ENCODE results near the gene UBIAD1.
"Not testable (repeated sequence)": the region's sequence is repeated elsewhere in the genome, so short reads cannot be mapped to it uniquely, and the experiment has no call there.

UBIAD1 gene

DNA sequence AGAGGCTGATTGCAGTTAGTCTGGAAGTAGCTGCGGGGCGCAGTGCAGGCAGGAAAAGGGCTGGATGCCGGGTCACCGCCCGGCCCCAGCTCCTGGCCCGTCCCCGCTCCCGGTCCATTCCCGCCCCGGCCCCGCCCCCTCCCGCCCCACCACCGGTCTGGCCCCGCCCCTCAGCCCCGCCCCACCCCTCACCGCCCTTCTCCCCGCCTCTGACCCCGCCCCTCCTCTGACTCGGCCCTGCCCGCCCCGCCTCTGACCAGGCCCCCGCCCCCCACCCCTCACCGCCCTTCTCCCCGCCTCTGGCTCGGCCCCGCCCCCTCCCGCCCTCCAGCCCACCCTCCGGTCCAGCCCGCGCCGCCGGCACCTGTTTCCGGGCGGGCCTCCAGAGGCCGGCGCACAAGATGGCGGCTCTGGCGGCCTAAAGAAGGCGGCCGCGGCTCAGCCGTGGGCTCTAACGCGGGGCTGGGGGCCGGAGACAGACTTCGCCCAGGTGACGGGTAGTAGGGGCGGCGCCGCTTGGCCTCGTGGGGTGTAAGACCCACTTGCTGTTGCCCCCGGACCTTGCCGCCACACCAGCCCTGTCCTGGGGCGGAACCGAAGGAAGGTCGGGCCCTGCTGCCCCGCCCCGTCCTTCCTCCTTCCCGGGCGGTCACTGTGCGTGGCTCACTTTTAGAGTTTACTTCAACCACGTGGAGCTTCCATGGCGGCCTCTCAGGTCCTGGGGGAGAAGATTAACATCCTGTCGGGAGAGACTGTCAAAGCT, at the start of gene UBIAD1:
TSS of gene UBIAD1 (plus strand) at position 367 of the 763 bp plus-strand sequence. CDS start at position 701, 334 bp downstream.
- peak; percentile 24 to 87 for DNase-seq

DNA sequence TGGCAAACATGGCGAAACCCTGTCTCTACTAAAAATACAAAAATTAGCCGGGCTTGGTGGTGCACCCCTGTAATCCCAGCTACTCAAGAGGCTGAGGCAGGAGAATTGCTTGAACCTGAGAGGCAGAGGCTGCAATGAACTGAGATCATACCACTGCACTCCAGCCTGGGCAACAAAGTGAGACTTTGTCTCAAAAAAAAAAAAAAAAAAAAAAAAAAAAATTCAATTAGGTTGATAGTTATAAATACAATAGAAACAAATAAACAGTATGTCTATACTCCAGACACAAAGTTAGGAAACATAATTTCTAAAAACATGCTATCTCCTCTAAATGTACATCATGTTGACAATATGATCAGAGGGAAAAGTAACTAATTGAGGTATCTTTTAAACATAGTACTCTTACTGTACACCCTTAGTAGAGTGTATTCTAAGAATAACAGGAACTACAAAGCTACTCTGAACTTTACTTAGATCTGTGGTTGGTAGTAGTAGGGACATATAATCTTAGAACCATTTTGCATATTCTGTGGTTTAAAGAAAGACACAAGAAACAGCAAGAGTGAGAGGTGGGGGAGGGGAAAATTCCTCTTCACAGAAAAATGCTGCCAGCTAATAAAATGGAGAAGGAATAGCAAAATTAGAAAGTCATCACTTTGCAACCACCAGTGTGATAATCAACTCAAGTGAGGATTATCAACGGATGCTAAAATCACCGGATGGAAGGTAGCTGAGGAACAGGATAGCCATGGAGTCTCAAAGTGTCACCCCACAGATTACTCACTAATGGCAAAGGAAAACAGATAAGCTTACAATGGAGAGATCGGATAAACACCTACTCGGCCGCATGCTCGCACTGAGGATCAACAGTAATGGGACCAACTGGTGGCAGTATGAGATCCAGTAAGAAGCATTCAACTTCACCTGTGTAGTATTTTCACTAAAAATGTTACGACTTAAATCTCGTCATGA, 45.6 kb upstream of the UBIAD1 start:
- DNase-seq, result no peak

DNA sequence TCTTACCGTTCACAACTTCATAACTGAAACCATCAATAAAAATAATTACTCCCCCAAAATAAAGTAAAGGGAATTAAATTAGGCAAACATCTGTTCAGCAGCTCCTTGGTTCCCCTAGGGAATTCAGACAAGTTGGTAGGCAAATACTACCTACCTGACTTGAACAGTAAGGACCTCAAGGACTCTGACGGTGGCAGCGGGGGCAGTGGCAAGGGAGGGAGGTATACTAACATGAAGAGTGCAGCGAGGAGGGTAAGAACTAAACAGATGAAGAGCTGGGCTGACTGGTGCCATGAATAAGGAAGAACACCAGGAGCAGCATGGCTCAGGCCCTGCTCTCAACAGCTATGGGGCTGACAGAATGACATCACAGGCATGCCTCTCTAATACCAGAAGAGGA, 43.8 kb upstream of the UBIAD1 start:
- no peak for DNase-seq

DNA sequence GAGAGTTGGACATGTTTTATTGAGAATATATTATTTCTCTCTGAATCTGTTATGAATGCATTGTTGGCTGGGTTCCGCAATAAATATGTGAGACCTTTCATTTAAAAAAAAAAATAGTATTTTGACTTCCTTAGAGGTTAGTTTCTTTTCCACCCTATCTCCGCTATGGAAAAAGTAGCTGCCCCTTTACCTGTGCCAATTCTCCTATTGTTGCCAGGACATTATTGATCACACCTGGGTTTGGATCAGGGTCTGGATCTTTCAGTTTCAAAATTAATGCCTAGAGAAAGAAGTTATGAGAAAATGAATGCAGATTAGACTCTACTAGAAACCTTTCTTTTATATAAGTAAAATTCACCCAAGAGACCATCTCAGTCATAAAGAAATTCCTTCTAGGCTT, 39.8 kb upstream of the UBIAD1 start:
- DNase-seq, result no peak

DNA sequence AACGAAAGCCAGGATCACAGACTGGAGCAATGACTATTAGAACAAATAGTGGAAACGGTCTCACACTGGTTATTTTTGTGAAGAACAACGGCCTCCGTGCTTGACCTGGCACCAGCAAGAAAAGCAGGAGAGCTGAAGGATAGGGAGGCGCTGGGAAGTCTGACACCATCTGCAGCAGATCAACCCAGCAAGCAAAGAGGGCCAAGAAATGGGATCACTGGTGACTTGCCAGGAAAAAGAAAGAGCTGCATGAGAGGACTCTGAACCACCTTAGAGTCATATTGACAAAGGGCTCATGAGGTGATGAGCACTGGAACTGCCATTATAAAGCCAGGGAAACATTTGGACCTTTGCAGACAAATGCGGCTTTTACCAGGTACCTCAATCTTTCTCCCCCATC, 35.6 kb upstream of the UBIAD1 start:
- DNase-seq, result no peak

GRCh38 chr1:11238311-11238710, 34.7 kb upstream of the UBIAD1 start:
- DNase-seq, result no peak

DNA sequence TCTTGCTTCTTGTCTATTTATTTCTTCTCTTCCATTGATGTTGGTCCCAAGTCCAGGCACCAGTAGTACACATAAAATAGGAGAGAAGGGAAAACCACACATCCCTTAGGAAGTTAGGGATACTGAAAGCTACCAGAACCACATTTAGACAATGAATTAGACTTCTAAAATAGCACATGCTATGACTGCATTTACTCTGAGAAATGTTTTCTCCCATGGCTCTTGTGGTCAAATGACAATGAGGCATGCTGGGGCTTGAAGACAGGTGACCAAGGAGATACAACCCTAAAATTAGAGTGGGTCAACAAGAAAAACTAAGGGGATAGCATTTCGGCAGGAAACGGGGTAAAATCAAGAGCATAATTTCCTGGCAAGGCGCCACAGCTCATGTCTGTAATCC, 27.8 kb upstream of the UBIAD1 start:
- no peak for DNase-seq

- DNase-seq, result peak; percentile 14 to 55
These were observed 26.9 kb upstream of the UBIAD1 start for GRCh38 chr1:11245904-11246719.

DNA sequence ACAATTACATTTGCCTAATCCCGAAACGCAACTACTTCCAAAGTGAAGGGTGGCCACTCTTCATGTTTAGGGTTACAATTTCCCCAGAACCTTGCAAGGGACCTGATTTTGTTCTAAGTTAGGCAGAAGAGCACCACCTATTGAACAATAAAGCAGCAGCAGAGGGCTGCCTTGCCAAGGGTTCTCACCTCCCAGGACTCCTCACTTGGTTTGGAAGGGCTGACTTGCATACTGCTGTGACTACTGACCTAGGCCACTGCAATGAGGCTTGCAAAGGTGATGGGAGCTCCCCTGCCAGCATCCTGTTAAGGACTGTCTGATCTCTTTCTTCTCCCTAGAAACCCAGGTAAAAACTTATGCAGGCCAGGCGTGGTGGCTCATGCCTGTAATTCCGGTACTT, 24.8 kb upstream of the UBIAD1 start:
- DNase-seq, result no peak

- no peak for DNase-seq
These were observed 20.5 kb upstream of the UBIAD1 start for GRCh38 chr1:11252538-11252937.

DNA sequence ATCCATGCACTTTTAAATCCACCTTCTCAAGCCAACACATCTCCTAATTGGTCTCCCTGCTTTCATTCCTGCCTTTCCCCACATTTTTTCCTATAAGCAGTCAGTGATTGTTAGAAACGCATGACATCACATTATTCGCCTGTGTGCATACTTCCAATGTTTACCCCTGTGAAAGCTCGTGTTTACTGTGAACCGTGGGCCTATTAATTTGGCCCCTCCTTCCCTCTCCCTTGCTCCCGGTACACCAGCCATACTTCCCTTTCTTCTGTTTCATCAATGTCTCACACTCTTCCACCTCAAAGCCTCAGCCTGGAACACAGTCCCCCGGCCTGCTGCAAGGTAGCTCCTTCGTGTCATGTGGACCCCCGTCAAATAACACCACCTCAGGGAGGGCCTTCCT, 19.8 kb upstream of the UBIAD1 start:
- DNase-seq, result no peak

DNA sequence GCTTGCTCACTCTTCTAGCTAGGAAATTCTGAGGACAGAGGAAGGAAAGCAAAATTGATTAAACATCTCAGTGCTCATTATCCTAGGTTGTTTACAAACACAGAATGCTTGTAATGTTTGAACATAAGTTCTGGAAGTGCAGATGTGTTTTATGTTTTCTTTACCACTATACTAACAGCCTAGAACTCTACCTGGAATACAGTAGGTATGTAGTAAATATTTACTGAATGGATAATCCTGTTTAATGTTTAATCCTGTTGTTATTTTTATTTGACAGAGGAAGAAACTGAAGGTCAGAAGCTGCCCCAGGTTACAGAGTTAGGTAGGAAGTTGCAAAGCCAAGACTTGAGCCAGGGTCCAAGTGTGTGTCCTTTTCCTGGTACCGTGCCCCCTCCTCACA, 16.7 kb upstream of the UBIAD1 start:
- DNase-seq, result no peak

DNA sequence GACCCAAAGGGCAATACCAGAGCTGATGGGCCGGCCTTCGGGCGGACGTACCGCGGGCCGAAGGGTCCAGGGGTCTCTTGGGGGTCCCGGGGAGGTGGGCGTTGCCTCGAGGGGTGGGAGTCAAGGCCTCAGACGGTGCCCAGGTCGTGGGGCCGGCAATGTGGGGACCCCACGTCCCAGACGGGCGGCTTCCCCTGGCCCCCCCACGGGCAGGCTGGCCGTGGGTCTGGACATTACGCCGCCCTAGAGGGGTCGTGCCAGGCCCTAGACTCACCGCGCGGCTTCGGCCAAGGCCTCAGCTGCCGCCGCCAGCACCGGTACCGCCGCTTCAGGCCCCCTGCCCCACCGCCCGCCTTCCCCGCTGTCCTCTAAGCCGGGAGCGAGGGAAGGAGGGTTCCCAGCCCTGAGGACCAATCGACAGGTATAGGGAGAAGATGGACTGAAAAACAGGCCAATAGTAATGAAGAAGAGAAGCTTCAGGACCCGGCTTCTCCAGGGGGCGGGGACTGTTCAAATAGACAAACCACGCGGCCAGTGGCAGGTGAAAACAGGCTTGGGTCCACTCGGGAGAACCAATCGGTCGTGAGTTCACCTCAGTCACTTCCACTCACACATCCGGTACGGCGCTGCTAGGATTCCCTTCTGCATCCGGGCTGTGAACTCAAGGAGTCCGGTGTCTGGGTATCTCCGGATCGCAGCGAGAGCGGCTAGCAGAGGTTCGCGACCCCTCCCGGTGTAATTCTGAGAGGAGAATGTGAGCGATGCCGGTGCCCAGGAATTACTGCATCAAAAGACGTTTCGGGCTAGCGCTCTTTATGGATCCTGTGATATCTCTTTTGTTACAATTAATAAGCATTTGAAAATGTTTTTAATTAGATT, 10.6 kb upstream of the UBIAD1 start, which contains the start of gene MTOR:
TSS of gene MTOR (minus strand) at position 381 of the 879 bp plus-strand sequence. CDS start 3,142 bp downstream, outside the sequence.
- peak; percentile 98 to 99 for DNase-seq

- DNase-seq, result no peak
These were observed 6.5 kb upstream of the UBIAD1 start for GRCh38 chr1:11266268-11267074.

DNA sequence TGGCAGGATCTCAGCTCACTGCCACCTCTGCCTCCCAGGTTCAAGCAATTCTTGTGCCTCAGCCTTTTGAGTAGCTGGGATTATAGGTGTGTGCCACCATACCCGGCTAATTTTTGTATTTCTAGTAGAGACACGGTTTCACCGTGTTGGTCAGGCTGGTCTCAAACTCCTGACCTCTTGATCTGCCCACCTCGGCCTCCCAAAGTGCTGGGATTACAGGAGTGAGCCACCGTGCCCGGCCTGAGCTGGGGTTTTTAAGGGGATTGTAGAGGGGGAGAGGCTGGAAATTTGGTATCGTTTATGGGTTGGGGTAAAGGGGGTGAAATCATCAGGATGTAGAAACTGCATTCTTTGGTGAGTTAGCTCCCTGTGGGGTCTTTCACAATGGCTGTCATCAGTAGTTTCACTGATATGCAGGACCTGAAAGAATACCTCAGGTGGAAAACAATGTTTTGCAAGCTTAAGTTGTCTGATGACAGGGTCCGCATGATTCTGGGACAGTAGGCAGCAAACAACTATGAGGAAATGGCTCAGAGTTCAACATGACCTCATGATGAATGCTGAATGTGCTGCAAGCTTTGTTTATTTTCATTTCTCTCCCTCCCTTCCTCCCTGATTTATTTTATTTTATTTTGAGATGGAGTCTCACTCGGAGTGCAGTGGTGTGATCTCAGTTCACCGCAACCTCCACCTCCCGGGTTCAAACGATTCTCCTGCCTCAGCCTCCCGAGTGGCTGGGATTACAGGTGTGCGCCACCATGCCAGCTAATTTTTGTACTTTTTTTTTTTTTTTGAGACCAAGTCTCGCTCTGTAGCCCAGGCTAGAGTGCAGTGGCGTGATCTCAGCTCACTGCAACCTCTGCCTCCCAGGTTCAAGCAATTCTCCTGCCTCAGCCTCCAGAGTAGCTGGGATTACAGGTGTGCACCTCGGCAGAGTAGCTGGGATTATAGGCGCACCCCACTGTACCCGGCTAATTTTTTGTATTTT, 5.4 kb upstream of the UBIAD1 start:
- not testable (repeated sequence) for DNase-seq

DNA sequence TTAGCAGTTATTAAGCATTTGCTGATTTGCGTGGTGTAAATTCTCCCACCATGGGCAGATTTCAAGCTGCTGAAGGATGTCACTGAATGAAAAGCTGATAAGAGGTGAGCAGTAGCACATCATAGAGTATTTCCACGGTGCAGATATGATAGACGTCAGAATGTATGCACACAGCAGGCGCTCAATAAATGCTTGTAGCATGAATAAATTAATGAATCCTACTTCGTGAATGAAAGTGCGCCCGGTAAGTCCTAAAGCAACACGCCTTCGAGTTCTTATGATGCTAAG, 510 bp upstream of the UBIAD1 start:
- DNase-seq, result no peak

DNA sequence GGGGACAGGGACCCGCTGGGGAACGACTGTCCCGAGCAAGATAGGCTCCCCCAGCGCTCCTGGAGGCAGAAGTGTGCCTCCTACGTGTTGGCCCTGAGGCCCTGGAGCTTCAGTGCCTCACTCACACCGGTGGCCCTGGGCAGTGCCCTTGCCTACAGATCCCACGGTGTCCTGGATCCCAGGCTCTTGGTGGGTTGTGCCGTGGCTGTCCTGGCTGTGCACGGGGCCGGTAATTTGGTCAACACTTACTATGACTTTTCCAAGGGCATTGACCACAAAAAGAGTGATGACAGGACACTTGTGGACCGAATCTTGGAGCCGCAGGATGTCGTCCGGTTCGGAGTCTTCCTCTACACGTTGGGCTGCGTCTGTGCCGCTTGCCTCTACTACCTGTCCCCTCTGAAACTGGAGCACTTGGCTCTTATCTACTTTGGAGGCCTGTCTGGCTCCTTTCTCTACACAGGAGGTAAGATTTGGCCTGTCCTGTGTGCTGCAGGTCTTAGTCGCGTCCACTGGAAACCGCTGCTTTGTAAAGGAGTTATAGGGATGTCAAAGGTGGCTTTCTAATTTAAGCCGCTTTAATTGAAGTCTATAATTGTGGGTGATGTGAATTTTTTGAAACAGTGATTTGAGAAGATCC, 717 bp downstream of the UBIAD1 start:
- DNase-seq, result no peak

DNA sequence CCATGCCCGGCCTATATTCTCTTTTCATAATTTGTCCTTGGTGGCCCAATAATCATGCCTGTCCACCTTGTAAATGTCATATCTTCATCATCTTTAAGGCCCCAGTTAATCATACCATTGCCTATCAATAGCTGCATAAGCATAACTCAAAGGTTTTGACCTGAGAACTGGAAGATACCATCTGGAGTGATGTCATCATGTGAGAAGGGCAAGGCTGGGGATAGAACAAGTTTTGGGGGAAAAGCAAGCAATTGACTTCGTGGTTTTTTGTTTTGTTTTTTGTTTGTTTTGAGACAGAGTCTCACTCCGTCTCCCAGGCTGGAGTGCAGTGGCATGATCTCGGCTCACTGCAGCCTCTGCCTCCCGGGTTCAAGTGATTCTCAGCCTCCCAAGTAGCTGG, 6.2 kb downstream of the UBIAD1 start:
- DNase-seq, result no peak

- DNase-seq, result no peak
These were observed 6.6 kb downstream of the UBIAD1 start for GRCh38 chr1:11279630-11280029.
